Measurements from ENCODE around the gene CEP112.

DNA sequence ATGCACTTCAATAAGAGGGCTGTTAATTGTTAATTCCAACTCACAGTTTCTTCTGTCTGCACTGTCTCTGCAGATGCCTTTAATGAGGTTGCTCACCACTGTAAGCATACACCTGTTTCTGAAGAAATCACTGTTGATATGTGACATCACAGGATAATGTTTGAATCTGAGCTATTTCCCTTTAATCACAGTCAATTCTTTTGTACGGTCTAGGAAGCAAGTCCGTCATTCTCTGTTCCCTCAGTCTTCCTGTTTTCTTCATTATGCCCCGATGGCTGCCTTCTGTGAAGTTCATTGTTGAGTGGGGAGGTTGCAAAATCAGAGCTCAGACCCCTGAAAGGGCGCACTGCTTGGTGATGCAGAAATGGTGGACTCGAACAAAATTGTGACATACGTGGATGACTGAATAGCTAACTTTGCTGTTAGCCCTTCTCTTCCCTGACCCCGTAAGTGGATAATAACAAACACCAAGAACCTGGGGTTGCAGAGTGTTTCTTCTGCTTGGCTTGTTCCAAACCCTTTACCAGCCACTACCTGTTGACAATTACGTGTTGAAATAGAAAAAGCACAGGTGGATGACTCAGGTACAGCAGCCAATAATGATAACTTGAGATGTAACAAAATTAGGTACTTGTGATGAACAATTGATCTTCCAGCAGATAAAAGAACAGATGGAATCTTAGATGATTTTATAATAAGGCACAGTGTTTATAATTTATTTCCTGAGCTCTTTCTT lies 558.6 kb downstream of the CEP112 start:
- no peak for TF ChIP-seq SETDB1 (IDR thresholded peaks at IDR 0.05; ENCODE audit: low read length)
- TF ChIP-seq SP1 (CRISPR knock-in tag; IDR thresholded peaks at IDR 0.05): no peak
- no peak for TF ChIP-seq ZNF175 (CRISPR knock-in tag; IDR thresholded peaks at IDR 0.05; ENCODE audit: low read depth)
- TF ChIP-seq POLR2AphosphoS5 (IDR thresholded peaks at IDR 0.05; ENCODE audit: control insufficient read depth, insufficient read depth, low read depth, low read length): no peak
